ENCODE measurements around the gene F3. TPM values are rescaled to one million over a fixed set of nuclear protein-coding genes. Genes with fewer than 3 reads are reported as not detected.

The F3 gene
- total RNA-seq, 1 donor from 2014 or later = 102 TPM

GRCh38 chr1:94565901-94566300 is 24.3 kb upstream of the F3 start:
- H3K4me1 Mint-ChIP-seq (ENCODE audit: unreplicated experiment) = peaks cover 5% of the 10 kb centered on the region
- no peak overlapping the region for H3K27ac Mint-ChIP-seq
- H3K9me3 Mint-ChIP-seq = peaks cover 8% of the 10 kb centered on the region
- H3K27me3 Mint-ChIP-seq = no peaks in the 10 kb centered on the region
- no peak for DNase-seq (ENCODE audit: extremely low spot score, unreplicated experiment)
- no peak for TF ChIP-seq CTCF (conservative IDR thresholded peaks at IDR 0.05)
- H3K36me3 Mint-ChIP-seq = no peaks in the 10 kb centered on the region
- no peak overlapping the region for H3K4me3 Mint-ChIP-seq

DNA sequence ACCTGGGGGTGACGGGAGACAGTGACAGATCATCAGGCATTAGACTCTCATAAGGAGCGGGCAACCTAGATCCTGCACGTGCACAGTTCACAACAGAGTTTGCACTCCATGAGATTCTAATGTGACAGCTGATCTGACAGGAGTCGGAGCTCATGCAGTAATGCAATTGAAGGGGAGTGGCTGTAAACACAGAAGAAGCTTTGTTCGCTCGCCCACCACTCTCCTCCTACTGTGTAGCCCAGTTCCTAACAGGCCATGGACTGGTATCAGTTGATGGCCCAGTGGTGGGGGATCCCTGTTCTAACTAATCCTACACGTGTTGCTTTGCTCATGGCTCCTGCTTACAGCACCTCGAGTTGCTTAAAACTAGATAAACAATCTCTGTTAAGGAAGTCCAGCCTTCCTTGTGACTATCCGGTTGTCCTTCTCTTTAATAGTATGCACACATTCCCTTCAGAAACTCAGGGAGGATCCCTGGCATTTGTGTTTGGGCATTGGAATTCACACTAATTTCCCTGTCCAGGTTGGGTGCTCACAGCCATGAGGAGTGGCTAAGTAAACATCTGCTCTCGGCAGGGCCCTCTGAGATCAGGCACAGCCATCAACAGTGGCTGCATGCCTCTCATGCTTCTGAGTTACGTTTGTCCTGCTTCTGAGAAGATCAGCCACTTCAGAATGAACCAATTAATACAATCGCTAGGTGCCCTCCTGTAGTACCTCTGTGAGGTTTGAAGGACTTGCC is 21.1 kb upstream of the F3 start:
- Mint-ChIP-seq H3K27ac (peak overlapping the region; percentile 82), H3K4me1 (ENCODE audit: unreplicated experiment) (peaks cover 5% of the 10 kb centered on the region), H3K36me3 (no peaks in the 10 kb centered on the region), H3K9me3 (peaks cover 8% of the 10 kb centered on the region), H3K4me3 (peak overlapping the region; percentile 32), H3K27me3 (no peaks in the 10 kb centered on the region)
- no peak for DNase-seq (ENCODE audit: extremely low spot score, unreplicated experiment)
- TF ChIP-seq CTCF (conservative IDR thresholded peaks at IDR 0.05) = no peak

DNA sequence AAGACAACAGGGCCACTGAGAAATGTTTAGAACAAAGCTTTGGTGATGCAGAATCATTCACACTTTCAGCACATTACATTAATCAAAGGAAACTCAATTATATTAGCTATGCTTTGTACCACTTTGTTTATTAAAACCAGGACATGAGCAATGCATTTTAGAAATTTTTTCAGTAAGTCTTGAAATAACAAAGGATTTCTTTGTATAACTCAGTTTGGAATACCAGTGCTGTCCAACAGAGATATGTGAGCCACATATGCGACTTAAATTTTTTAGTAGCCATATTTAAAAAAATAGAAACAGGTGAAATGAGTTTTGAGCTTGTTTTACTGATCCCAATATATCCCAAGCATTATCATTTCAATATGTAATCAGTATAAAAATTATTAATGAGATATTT is 18.8 kb upstream of the F3 start:
- H3K27ac Mint-ChIP-seq = peak overlapping the region; percentile 63
- H3K4me3 Mint-ChIP-seq = no peak overlapping the region
- no peak for DNase-seq (ENCODE audit: extremely low spot score, unreplicated experiment)
- peak; percentile 50 for TF ChIP-seq CTCF (conservative IDR thresholded peaks at IDR 0.05)
- H3K9me3 Mint-ChIP-seq = peaks cover 4% of the 10 kb centered on the region
- no peaks in the 10 kb centered on the region for H3K27me3 Mint-ChIP-seq
- H3K4me1 Mint-ChIP-seq (ENCODE audit: unreplicated experiment) = peaks cover 6% of the 10 kb centered on the region
- H3K36me3 Mint-ChIP-seq = no peaks in the 10 kb centered on the region

DNA sequence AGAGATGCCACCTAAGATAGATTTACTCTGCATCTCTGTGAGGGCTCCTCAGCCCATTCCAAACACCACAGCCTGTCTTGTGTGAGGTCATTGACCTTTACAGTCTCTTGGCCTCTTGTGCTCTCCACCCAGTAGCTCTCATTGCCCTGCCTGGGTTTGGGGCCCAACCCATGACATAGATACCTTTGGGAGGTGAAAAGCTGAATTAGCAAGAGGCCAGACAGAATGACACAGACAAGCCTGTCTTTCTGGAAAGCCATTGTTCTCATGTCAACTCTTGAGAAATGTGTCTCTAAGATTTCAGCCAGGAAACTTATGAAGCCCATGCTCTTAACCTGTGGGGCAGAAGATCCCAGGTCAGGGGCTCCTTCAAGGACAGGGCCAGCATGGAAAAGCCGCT is 18.4 kb upstream of the F3 start:
- peak overlapping the region; percentile 63 for H3K27ac Mint-ChIP-seq
- H3K9me3 Mint-ChIP-seq = peaks cover 4% of the 10 kb centered on the region
- H3K4me3 Mint-ChIP-seq = no peak overlapping the region
- peaks cover 10% of the 10 kb centered on the region for H3K4me1 Mint-ChIP-seq (ENCODE audit: unreplicated experiment)
- no peaks in the 10 kb centered on the region for H3K27me3 Mint-ChIP-seq
- no peak for DNase-seq (ENCODE audit: extremely low spot score, unreplicated experiment)
- no peak for TF ChIP-seq CTCF (conservative IDR thresholded peaks at IDR 0.05)
- H3K36me3 Mint-ChIP-seq = no peaks in the 10 kb centered on the region

GRCh38 chr1:94555091-94555490 is 13.5 kb upstream of the F3 start:
- DNase-seq (ENCODE audit: extremely low spot score, unreplicated experiment) = no peak
- TF ChIP-seq CTCF (conservative IDR thresholded peaks at IDR 0.05) = no peak
- H3K9me3 Mint-ChIP-seq = no peaks in the 10 kb centered on the region
- peaks cover 48% of the 10 kb centered on the region for H3K4me1 Mint-ChIP-seq (ENCODE audit: unreplicated experiment)
- H3K36me3 Mint-ChIP-seq = no peaks in the 10 kb centered on the region
- H3K27me3 Mint-ChIP-seq = no peaks in the 10 kb centered on the region
- peak overlapping the region; percentile 44 for H3K27ac Mint-ChIP-seq
- H3K4me3 Mint-ChIP-seq = no peak overlapping the region
